WI38 (cell line): ENCODE data around the gene KLF13.
A peak's percentile ranks its signal among the peaks of the same experiment; 100 is the strongest.

Experiments
- H3K4me3 ChIP-seq: 2 replicates; pipeline ENCODE4 v1.5.1; 2011; ENCODE audit warnings: low read depth, mild to moderate bottlenecking, control low read depth, low read length
- TF ChIP-seq, protein P1 (sequence below): IDR thresholded peaks from 2 replicates; pipeline ENCODE4 v1.5.1; 2012; ENCODE audit warnings: low read depth, mild to moderate bottlenecking, control low read depth, low read length

KLF13 gene

DNA sequence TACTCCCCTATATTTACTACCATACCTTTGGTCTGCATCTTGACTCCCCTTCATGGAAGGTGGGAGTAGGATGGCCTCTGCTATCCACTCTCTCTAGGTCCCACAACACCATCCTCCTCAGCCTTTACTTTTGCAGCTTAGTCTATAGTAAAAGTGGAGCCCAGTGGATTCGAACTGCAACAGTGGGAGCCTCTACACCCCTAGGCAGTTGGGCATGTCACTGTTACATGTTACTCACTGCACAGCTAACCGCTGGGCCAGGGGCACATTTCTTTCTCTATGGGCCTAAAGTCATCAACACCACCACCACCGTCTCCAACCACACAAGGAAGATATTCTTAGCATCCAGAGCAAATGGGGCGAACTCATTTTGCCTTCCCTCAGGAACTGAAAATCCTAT, 62.9 kb downstream of the KLF13 start:
- H3K4me3 ChIP-seq = no peak overlapping the region
- TF ChIP-seq, protein P1, sequence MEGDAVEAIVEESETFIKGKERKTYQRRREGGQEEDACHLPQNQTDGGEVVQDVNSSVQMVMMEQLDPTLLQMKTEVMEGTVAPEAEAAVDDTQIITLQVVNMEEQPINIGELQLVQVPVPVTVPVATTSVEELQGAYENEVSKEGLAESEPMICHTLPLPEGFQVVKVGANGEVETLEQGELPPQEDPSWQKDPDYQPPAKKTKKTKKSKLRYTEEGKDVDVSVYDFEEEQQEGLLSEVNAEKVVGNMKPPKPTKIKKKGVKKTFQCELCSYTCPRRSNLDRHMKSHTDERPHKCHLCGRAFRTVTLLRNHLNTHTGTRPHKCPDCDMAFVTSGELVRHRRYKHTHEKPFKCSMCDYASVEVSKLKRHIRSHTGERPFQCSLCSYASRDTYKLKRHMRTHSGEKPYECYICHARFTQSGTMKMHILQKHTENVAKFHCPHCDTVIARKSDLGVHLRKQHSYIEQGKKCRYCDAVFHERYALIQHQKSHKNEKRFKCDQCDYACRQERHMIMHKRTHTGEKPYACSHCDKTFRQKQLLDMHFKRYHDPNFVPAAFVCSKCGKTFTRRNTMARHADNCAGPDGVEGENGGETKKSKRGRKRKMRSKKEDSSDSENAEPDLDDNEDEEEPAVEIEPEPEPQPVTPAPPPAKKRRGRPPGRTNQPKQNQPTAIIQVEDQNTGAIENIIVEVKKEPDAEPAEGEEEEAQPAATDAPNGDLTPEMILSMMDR = no peak

DNA sequence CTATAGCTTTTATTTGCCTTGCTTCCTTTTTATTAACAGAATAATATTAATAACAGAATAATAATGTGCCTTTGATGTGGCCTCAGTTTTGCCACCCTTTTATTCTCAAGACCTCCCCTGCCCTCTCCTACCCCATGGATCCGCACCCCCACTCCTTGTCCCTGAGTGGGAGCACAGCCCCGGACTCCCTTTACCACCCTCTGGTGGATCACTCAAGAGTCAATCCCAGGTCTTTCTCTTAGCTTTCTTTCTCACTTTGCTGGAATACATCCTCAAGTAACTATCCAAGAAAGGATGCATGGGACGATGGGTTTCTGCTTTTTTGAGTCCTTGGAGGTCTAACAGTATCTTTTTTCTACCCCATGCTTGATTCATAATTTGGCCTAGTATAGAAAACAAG, 63.4 kb downstream of the KLF13 start:
- TF ChIP-seq, protein P1 = no peak

DNA sequence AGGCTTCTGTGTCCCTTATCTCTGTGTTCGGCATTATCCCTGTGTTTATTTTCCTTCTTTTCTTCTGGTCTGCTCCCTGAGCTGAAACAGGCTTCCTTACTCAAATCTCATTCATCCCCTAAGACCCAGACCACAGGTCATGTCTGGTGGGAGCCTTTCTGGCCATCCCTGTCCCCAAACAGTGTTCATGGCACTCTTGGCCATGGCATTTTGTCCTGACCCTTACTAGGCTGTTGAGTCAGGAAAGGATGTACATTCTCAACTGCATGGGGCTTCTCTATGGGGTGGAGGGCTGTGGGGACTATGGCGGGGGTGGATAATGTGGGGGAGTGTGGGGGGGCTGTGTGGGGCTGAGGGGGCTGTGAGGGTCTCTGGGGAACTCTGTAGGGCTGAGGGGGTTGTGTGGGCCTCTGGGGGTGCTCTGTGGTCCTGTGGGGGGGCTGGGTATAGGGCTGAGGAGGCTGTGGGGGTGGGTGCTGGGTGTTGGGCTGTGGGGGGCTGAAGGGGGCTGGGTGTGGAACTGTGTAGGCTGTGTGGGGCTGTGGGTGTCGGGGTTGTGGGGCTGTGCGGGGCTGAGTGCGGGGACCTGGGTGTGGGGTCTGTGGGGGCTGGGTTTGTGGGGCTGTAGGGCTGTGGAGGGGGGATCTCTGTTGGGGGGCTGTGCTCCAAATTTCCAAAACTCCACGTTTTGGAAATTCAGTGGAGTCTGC, 64.3 kb downstream of the KLF13 start:
- TF ChIP-seq, protein P1 = no peak

More for the DNA sequence above, 63.4 kb downstream of the KLF13 start:
- no peak overlapping the region for H3K4me3 ChIP-seq

DNA sequence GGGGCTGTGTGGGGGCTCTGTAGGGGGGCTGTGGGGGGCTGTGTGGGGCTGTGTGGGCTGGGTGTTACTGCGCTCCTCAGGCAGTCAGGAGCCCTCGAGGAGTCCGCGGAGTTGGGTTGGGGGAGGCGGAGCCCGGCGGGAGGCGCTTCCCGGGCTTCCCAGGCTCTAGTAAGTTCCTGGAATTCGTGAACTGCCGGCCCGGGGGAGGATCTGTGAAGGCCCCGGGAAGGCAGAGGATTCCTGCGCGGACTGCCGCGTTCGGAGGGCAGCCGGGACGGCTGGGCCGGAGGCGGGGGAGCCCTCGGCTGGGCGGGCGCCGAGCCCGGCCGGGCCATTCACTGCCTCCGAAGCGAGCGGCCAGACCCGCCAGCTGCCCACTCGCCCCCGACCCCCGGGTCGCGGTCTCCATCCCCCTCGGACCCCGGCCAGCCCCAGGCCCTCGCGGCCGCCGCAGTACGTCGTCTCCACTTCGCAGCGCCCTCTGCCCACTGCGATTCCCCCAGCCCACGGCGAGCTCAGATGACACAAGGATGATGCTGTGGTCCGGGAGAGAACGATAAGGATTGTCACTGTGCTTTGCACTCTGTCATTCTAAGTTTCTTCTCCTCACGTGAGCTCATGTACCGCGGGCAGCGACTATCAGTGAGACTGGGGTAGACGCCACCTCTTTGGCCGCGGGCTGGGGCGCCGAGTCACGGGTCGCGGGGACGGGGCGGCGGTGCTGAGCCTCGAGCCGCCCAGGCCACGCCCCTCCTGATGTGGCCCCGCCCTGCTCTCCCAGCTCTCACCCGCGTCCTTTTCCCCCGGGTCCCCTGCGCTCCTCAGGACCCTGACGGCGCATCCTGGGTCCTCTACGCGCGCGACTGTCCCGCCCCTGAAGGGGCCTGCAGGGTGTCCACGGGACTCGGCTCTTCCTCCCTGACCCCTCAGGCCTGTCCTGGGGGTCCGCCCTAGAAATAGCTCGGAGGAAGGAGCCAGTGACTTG, 65.3 kb downstream of the KLF13 start:
- TF ChIP-seq, protein P1 = no peak
- peak overlapping the region; percentile 70 for H3K4me3 ChIP-seq

More for the DNA sequence above, 64.3 kb downstream of the KLF13 start:
- no peak overlapping the region for H3K4me3 ChIP-seq

DNA sequence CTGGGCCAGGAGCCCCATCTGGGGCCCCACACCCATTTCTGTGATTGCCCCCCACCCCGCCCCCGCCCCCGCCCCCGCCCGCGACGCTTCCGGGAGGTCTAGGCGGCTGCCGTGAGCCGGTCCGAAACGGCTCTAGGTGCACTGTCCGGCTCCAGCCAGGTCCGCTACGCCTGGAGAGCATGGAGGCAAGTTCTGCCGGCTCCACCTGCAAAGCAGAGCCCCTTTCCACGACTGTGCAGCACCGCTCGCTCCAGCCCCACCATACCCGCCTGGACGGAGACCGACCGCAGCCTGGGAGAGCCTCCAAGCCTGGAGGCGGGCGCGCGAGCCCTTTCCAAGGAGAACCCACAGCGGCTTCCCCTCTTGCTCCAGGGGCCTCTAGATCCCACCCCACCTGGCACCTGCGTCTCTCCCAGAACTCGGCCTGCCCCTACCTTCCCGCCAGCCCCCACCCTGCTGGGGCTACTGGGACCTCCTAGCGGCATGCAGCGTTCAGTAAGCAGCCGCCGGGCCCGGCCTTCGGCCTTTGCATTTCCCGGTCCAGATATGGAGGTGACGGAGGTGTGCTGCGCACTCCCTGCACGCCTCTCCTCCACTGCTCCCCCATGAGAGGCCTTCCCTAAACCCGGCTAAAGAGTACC, 66.2 kb downstream of the KLF13 start:
- TF ChIP-seq, protein P1 = no peak
- H3K4me3 ChIP-seq = peak overlapping the region; percentile 70

DNA sequence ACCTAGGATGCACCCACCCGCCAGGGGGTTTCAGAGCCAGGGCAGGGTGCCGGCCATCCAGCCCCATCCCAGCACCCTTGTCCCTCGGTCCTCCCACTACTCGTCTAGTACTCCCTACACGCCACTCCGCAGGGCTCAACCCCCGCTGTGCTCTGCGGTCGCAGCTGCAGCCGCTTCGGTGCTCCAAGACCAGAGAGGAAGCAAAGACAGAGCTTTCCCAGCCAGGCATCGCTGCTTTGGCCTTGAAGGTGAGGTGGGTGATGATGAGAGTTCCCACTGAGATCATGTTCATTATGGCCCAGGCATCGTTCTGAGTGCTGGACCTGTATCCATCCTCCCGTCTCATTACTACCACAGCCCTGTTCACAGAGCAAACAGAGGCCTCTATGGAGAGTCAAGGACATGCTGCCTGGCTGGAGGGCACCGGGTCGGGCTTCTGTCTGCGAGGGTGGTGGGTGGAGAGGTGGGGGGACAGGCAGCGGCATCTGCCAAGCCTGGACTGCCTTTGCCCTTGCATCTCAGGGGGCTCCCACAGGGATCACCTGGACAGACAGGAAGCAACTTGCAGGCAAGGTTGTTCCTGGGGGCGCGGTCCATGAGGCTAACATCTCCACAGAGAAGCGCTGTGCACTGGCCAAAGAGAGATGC, 66.9 kb downstream of the KLF13 start:
- TF ChIP-seq, protein P1 = no peak
- no peak overlapping the region for H3K4me3 ChIP-seq
